Stimulated activated naive B cell treated with anti-CD40 and anti-IgM and Interleukin-4, amounts not matched to agents 10 μg/mL and 1 μg/mL and 100 μg/mL, for 72 hours (primary cell): ENCODE data around the gene VIL1.

Experiments used
- ATAC-seq, 2 donors: fragments of 150-1000 bp; cut with Tn5 transposase; replicated peaks; 2 replicates each; pipeline ENCODE4 v1.10.0; 2021; ENCODE audit warnings: moderate library complexity in 1 of 2
- DNase-seq: peaks from one replicate; pipeline ENCODE4 v3.0.0; 2021
- H3K27ac Mint-ChIP-seq: one replicate; pipeline ENCODE4 v1.8.0; 2022; ENCODE audit warnings: mild to moderate bottlenecking, mixed read lengths
- H3K27me3 Mint-ChIP-seq, 2 donors: one replicate each; pipeline ENCODE4 v1.8.0; 2022; ENCODE audit warnings: mixed read lengths in 2 of 2
- H3K36me3 Mint-ChIP-seq, 2 donors: one replicate each; pipeline ENCODE4 v1.8.0; 2022; ENCODE audit warnings: mixed read lengths in 2 of 2, mild to moderate bottlenecking in 1 of 2
- H3K4me1 Mint-ChIP-seq, 2 donors: one replicate each; pipeline ENCODE4 v1.8.0; 2022; ENCODE audit warnings: mixed read lengths in 2 of 2, mild to moderate bottlenecking in 1 of 2
- H3K4me3 Mint-ChIP-seq, 2 donors: one replicate each; pipeline ENCODE4 v1.8.0; 2022; ENCODE audit warnings: mild to moderate bottlenecking in 2 of 2, mixed read lengths in 2 of 2, moderate library complexity in 1 of 2
- H3K9me3 Mint-ChIP-seq, 2 donors: one replicate each; pipeline ENCODE4 v1.8.0; 2022; ENCODE audit warnings: mixed read lengths in 2 of 2, mild to moderate bottlenecking in 1 of 2

Gene VIL1

GRCh38 chr2:218398437-218399390 is 20.2 kb upstream of the VIL1 start:
- no peak for ATAC-seq
- H3K4me1 Mint-ChIP-seq: peaks cover 44 to 77% of the 10 kb centered on the region in 2 donors
- no peaks in the 10 kb centered on the region for H3K9me3 Mint-ChIP-seq
- H3K36me3 Mint-ChIP-seq: peaks cover 12 to 13% of the 10 kb centered on the region in 2 donors
- no peak for DNase-seq
- H3K27me3 Mint-ChIP-seq: peaks cover 0 to 7% of the 10 kb centered on the region in 2 donors
- H3K27ac Mint-ChIP-seq: peak overlapping the region; percentile 73
- H3K4me3 Mint-ChIP-seq: peak overlapping the region; percentile 76 to 99

- Mint-ChIP-seq H3K9me3 (no peaks in the 10 kb centered on the region), H3K36me3 (peaks cover 17 to 20% of the 10 kb centered on the region in 2 donors), H3K27me3 (peaks cover 0 to 7% of the 10 kb centered on the region in 2 donors), H3K4me1 (peaks cover 46 to 80% of the 10 kb centered on the region in 2 donors), H3K4me3 (peak within 1 kb of the TSS; percentile 96 to 99), H3K27ac (peak within 1 kb of the TSS; percentile 96)
- DNase-seq (peak; percentile 90), ATAC-seq (peak; percentile 65 to 66)
These were observed 19.3 kb upstream of the VIL1 start, which contains the start of gene CTDSP1 for GRCh38 chr2:218399391-218400166. Gene CTDSP1, plus strand, starts transcription at chr2:218399868. Its CDS starts 223 bp downstream, at chr2:218400091.

GRCh38 chr2:218400167-218400929 is 18.6 kb upstream of the VIL1 start:
- DNase-seq (no peak), ATAC-seq (peak in 1 of 2 donors; percentile 5)
- Mint-ChIP-seq H3K4me3 (peak overlapping the region; percentile 96 to 99), H3K27ac (peak overlapping the region; percentile 96), H3K9me3 (no peaks in the 10 kb centered on the region), H3K27me3 (peaks cover 0 to 7% of the 10 kb centered on the region in 2 donors), H3K4me1 (peaks cover 49 to 87% of the 10 kb centered on the region in 2 donors), H3K36me3 (peaks cover 20 to 23% of the 10 kb centered on the region in 2 donors)

GRCh38 chr2:218400930-218401881 is 17.7 kb upstream of the VIL1 start:
- Mint-ChIP-seq H3K9me3 (no peaks in the 10 kb centered on the region), H3K27me3 (peaks cover 0 to 7% of the 10 kb centered on the region in 2 donors), H3K4me3 (peak overlapping the region; percentile 96 to 99), H3K36me3 (peaks cover 20 to 23% of the 10 kb centered on the region in 2 donors), H3K4me1 (peaks cover 52 to 87% of the 10 kb centered on the region in 2 donors), H3K27ac (peak overlapping the region; percentile 71)
- no peak for DNase-seq
- no peak for ATAC-seq

GRCh38 chr2:218401890-218402289 is 17.0 kb upstream of the VIL1 start:
- peaks cover 51 to 86% of the 10 kb centered on the region in 2 donors for H3K4me1 Mint-ChIP-seq
- ATAC-seq (no peak), DNase-seq (no peak)
- peaks cover 20 to 23% of the 10 kb centered on the region in 2 donors for H3K36me3 Mint-ChIP-seq
- no peaks in the 10 kb centered on the region for H3K9me3 Mint-ChIP-seq
- H3K27me3 Mint-ChIP-seq: peaks cover 0 to 7% of the 10 kb centered on the region in 2 donors
- peak overlapping the region; percentile 96 to 99 for H3K4me3 Mint-ChIP-seq
- peak overlapping the region; percentile 71 for H3K27ac Mint-ChIP-seq

- H3K4me1 Mint-ChIP-seq: peaks cover 51 to 86% of the 10 kb centered on the region in 2 donors
- peaks cover 20 to 23% of the 10 kb centered on the region in 2 donors for H3K36me3 Mint-ChIP-seq
- H3K4me3 Mint-ChIP-seq: no peak overlapping the region
- ATAC-seq (no peak), DNase-seq (no peak)
- peak overlapping the region; percentile 59 for H3K27ac Mint-ChIP-seq
- H3K9me3 Mint-ChIP-seq: no peaks in the 10 kb centered on the region
- peaks cover 0 to 6% of the 10 kb centered on the region in 2 donors for H3K27me3 Mint-ChIP-seq
These were observed 16.4 kb upstream of the VIL1 start for GRCh38 chr2:218402491-218402901.

- DNase-seq (no peak), ATAC-seq (no peak)
- no peak overlapping the region for H3K4me3 Mint-ChIP-seq
- H3K27me3 Mint-ChIP-seq: peaks cover 0 to under 1% of the 10 kb centered on the region in 2 donors
- peaks cover 49 to 86% of the 10 kb centered on the region in 2 donors for H3K4me1 Mint-ChIP-seq
- no peak overlapping the region for H3K27ac Mint-ChIP-seq
- H3K9me3 Mint-ChIP-seq: no peaks in the 10 kb centered on the region
- peaks cover 20 to 23% of the 10 kb centered on the region in 2 donors for H3K36me3 Mint-ChIP-seq
These were observed 16.0 kb upstream of the VIL1 start for GRCh38 chr2:218402911-218403411.

- Mint-ChIP-seq H3K36me3 (peaks cover 20 to 23% of the 10 kb centered on the region in 2 donors), H3K4me1 (peaks cover 51 to 82% of the 10 kb centered on the region in 2 donors), H3K27ac (no peak overlapping the region), H3K4me3 (no peak overlapping the region), H3K27me3 (no peaks in the 10 kb centered on the region), H3K9me3 (no peaks in the 10 kb centered on the region)
- DNase-seq (no peak), ATAC-seq (no peak)
These were observed 15.1 kb upstream of the VIL1 start for GRCh38 chr2:218403810-218404209.

- Mint-ChIP-seq H3K36me3 (peaks cover 20 to 23% of the 10 kb centered on the region in 2 donors), H3K4me1 (peaks cover 51 to 78% of the 10 kb centered on the region in 2 donors), H3K27me3 (no peaks in the 10 kb centered on the region), H3K27ac (peak overlapping the region; percentile 39), H3K9me3 (no peaks in the 10 kb centered on the region), H3K4me3 (no peak overlapping the region)
- DNase-seq: no peak
- no peak for ATAC-seq
These were observed 14.4 kb upstream of the VIL1 start for GRCh38 chr2:218404351-218405085.

GRCh38 chr2:218405086-218405745 is 13.7 kb upstream of the VIL1 start:
- Mint-ChIP-seq H3K4me3 (peak overlapping the region; percentile 79 to 87), H3K36me3 (peaks cover 20 to 23% of the 10 kb centered on the region in 2 donors), H3K27me3 (no peaks in the 10 kb centered on the region), H3K4me1 (peaks cover 51 to 75% of the 10 kb centered on the region in 2 donors), H3K9me3 (no peaks in the 10 kb centered on the region), H3K27ac (peak overlapping the region; percentile 77)
- DNase-seq (no peak), ATAC-seq (no peak)

- H3K9me3 Mint-ChIP-seq: no peaks in the 10 kb centered on the region
- peak overlapping the region; percentile 79 to 87 for H3K4me3 Mint-ChIP-seq
- H3K36me3 Mint-ChIP-seq: peaks cover 20 to 23% of the 10 kb centered on the region in 2 donors
- H3K4me1 Mint-ChIP-seq: peaks cover 51 to 72% of the 10 kb centered on the region in 2 donors
- DNase-seq (no peak), ATAC-seq (peak in 1 of 2 donors; percentile 28)
- no peaks in the 10 kb centered on the region for H3K27me3 Mint-ChIP-seq
- H3K27ac Mint-ChIP-seq: peak overlapping the region; percentile 77
These were observed 13.1 kb upstream of the VIL1 start for GRCh38 chr2:218405746-218406208.
